Measurements from ENCODE around the gene POLR1A.

The POLR1A gene

DNA sequence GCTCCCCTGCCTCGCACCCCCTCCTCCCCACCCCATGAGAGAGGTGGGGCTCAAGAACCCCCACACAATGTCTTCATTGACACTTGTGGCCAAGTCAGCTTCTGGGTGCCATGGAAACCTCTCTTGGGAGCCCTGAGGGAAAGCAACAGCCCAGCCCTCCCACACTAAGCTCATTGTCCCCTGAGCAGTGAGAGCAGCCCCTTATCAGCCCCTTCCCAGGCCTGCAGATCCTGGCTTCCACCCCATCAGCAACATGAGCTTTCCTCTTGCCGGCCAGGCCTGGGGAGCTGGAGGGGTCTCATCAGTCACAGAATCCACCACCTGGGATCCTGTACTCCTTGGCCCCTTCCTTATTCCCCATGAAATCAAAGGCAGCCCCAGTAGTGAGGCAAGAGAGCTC, 109.1 kb downstream of the POLR1A start:
- Histone ChIP-seq H3K4me3 (ENCODE audit: low read length) (no peak overlapping the region), H3K79me2 (ENCODE audit: control insufficient read depth, low read length) (no peaks in the 10 kb centered on the region), H3K9me3 (ENCODE audit: control insufficient read depth, insufficient read depth, low read length) (no peaks in the 10 kb centered on the region), H3K4me2 (ENCODE audit: low read length) (no peak overlapping the region), H3F3A (ENCODE audit: control insufficient read depth, insufficient read depth) (no peaks in the 10 kb centered on the region), H3K27me3 (ENCODE audit: control insufficient read depth, low read length) (no peaks in the 10 kb centered on the region), H3K4me1 (ENCODE audit: control insufficient read depth, low read length) (peaks cover 19% of the 10 kb centered on the region), H3K9me2 (replicated peaks; ENCODE audit: control insufficient read depth, low read length) (no peaks in the 10 kb centered on the region), H3K36me3 (ENCODE audit: control insufficient read depth, low read length) (no peaks in the 10 kb centered on the region), H3K27ac (ENCODE audit: low read depth, low read length) (no peak overlapping the region), H4K20me1 (ENCODE audit: control insufficient read depth, insufficient read depth, low read depth, low read length) (no peaks in the 10 kb centered on the region)
- no peak for TF ChIP-seq EZH2phosphoT487 (IDR thresholded peaks at IDR 0.05; ENCODE audit: borderline replicate concordance, low read length)
- TF ChIP-seq, protein P1, sequence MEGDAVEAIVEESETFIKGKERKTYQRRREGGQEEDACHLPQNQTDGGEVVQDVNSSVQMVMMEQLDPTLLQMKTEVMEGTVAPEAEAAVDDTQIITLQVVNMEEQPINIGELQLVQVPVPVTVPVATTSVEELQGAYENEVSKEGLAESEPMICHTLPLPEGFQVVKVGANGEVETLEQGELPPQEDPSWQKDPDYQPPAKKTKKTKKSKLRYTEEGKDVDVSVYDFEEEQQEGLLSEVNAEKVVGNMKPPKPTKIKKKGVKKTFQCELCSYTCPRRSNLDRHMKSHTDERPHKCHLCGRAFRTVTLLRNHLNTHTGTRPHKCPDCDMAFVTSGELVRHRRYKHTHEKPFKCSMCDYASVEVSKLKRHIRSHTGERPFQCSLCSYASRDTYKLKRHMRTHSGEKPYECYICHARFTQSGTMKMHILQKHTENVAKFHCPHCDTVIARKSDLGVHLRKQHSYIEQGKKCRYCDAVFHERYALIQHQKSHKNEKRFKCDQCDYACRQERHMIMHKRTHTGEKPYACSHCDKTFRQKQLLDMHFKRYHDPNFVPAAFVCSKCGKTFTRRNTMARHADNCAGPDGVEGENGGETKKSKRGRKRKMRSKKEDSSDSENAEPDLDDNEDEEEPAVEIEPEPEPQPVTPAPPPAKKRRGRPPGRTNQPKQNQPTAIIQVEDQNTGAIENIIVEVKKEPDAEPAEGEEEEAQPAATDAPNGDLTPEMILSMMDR (IDR thresholded peaks at IDR 0.05; ENCODE audit: low read depth, low read length, poor library complexity, severe bottlenecking): no peak

DNA sequence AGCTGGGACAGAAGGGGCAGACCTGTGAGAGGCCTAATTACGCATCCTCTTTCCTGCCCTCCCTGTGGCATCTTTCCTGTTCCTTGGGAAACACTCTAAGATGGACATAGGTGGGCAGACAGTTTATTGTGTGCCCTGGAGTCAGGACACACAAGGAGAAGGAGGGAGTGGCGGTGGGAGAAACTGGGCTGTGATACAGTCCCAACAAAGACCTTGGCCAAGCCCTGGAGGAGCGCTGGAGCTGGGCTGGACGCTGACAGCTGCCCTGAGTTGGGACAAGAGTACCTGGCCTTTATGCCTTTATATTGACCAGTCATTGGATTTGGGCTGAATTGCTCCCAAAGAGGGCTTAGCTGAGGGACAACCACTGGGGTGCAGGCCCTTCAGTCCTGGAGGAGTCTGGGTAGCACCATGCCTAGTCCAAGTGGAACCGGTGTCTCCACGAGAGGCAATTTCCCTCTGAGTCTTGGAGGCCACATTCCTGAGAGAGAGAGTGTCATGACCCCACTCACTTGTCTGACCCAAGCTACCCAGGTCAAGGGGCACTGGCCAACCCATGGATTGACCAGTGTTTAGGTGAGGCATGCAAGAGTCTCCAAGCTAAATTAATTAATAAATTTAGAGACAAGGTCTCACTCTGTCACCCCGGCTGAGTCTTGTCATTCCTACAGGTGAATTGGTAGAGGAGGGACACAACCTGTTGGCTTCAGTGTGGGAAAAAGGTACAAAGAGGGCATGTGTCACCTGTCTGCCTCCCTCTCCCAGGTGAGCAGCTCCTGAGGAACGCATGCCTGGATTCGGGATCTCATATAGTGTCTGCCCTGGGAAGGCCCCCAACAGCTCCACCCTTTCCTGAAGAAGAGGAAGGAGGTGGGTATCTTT, 109.8 kb downstream of the POLR1A start:
- Histone ChIP-seq H3F3A (ENCODE audit: control insufficient read depth, insufficient read depth) (no peaks in the 10 kb centered on the region), H3K9me2 (replicated peaks; ENCODE audit: control insufficient read depth, low read length) (no peaks in the 10 kb centered on the region), H3K4me1 (ENCODE audit: control insufficient read depth, low read length) (peaks cover 19% of the 10 kb centered on the region), H3K79me2 (ENCODE audit: control insufficient read depth, low read length) (no peaks in the 10 kb centered on the region), H4K20me1 (ENCODE audit: control insufficient read depth, insufficient read depth, low read depth, low read length) (no peaks in the 10 kb centered on the region), H3K36me3 (ENCODE audit: control insufficient read depth, low read length) (no peaks in the 10 kb centered on the region), H3K9me3 (ENCODE audit: control insufficient read depth, insufficient read depth, low read length) (no peaks in the 10 kb centered on the region), H3K27me3 (ENCODE audit: control insufficient read depth, low read length) (no peaks in the 10 kb centered on the region), H3K27ac (ENCODE audit: low read depth, low read length) (no peak overlapping the region), H3K4me3 (ENCODE audit: low read length) (no peak overlapping the region), H3K4me2 (ENCODE audit: low read length) (no peak overlapping the region)
- TF ChIP-seq EZH2phosphoT487 (IDR thresholded peaks at IDR 0.05; ENCODE audit: borderline replicate concordance, low read length): no peak
- TF ChIP-seq, protein P1 (IDR thresholded peaks at IDR 0.05; ENCODE audit: low read depth, low read length, poor library complexity, severe bottlenecking): no peak

DNA sequence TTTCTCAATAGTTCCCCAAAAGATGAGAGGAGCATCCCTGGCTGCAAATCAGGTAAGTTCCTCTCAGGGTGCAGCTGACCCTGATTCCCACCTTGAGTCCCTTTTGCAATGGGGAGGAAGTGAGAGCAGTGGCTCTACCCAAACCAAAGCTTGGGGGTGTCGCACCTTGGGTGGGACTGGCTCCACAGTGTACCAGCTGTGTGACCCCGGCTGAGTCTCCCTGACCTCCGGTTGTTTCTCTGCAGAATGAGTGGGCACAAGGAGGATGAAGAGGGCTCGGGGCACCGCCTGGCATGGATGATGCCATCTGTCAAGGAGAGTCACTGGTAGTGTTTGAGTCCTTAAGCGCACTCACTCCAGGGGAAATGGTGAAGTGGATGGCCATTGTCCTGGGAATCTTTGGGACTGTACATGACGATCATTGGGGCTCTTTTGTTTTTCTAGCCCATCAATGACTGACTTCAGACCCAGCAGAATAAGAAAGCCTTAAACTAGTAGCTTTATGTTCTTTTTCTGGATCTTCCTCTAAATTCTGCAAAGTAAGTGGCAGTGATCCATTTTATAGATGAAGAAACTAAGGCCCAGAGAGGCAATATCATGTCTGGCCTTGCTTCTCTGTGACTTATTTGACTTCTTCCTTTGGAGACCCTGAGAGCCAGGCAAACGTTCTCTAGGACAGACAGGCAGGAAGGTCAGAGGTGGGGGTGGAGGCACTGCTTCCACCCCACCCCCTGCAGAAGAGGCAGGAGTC, 110.6 kb downstream of the POLR1A start:
- no peak for TF ChIP-seq EZH2phosphoT487 (IDR thresholded peaks at IDR 0.05; ENCODE audit: borderline replicate concordance, low read length)
- TF ChIP-seq, protein P1 (IDR thresholded peaks at IDR 0.05; ENCODE audit: low read depth, low read length, poor library complexity, severe bottlenecking): no peak
- Histone ChIP-seq H3K4me2 (ENCODE audit: low read length) (no peak overlapping the region), H4K20me1 (ENCODE audit: control insufficient read depth, insufficient read depth, low read depth, low read length) (no peaks in the 10 kb centered on the region), H3K27me3 (ENCODE audit: control insufficient read depth, low read length) (no peaks in the 10 kb centered on the region), H3K27ac (ENCODE audit: low read depth, low read length) (no peak overlapping the region), H3K9me2 (replicated peaks; ENCODE audit: control insufficient read depth, low read length) (no peaks in the 10 kb centered on the region), H3K4me1 (ENCODE audit: control insufficient read depth, low read length) (peaks cover 19% of the 10 kb centered on the region), H3K79me2 (ENCODE audit: control insufficient read depth, low read length) (no peaks in the 10 kb centered on the region), H3F3A (ENCODE audit: control insufficient read depth, insufficient read depth) (no peaks in the 10 kb centered on the region), H3K36me3 (ENCODE audit: control insufficient read depth, low read length) (no peaks in the 10 kb centered on the region), H3K9me3 (ENCODE audit: control insufficient read depth, insufficient read depth, low read length) (no peaks in the 10 kb centered on the region), H3K4me3 (ENCODE audit: low read length) (no peak overlapping the region)
